Naive thymus-derived CD8-positive, alpha-beta T cell (primary cell): ENCODE results near the gene TENT4B. TPM values are rescaled to one million over a fixed set of nuclear protein-coding genes. Genes with fewer than 3 reads are reported as not detected.

Source experiments
- ATAC-seq, 2 donors: fragments of 150-1000 bp; cut with Tn5 transposase in 1 of 2; sonication (Bioruptor Pico), chemical (Tn5 transposase) in 1 of 2; 1 replicate in 1 of 2; 2 replicates in 1 of 2; pipeline ENCODE4 v1.10.0; 2021; ENCODE audit warnings: mild to moderate bottlenecking in 2 of 2, moderate library complexity in 2 of 2
- POLR2A ChIA-PET: fragments of 350-600 bp; sonication (Branson Sonifier 250); formaldehyde crosslinking; loops from one replicate; lab custom pipeline; 2021; ENCODE audit warnings: antibody characterized with exemption; lab: Charles Lee
- DNase-seq, 10 donors: peaks; one replicate each; pipeline versions ENCODE4 v3.0.0 to v3.0.0-alpha.2; 2020 to 2022
- H3K27ac Mint-ChIP-seq, 10 donors: one replicate each; pipeline ENCODE4 v1.8.0; 2020 to 2022; ENCODE audit warnings: mild to moderate bottlenecking in 10 of 10, mixed read lengths in 10 of 10, moderate library complexity in 4 of 10, inconsistent platforms in 1 of 10
- H3K27me3 Mint-ChIP-seq, 5 donors: one replicate each; pipeline ENCODE4 v1.8.0; 2021 to 2022; ENCODE audit warnings: mixed read lengths in 5 of 5
- H3K36me3 Mint-ChIP-seq, 3 donors: one replicate each; pipeline ENCODE4 v1.8.0; 2020 to 2022; ENCODE audit warnings: mixed read lengths in 3 of 3, mild to moderate bottlenecking in 2 of 3, inconsistent platforms in 1 of 3
- H3K4me1 Mint-ChIP-seq, 4 donors: one replicate each; pipeline ENCODE4 v1.8.0; 2021 to 2022; ENCODE audit warnings: mixed read lengths in 4 of 4
- H3K4me3 Mint-ChIP-seq, 10 donors: one replicate each; pipeline ENCODE4 v1.8.0; 2020 to 2022; ENCODE audit warnings: mild to moderate bottlenecking in 10 of 10, mixed read lengths in 10 of 10, moderate library complexity in 6 of 10, inconsistent platforms in 1 of 10
- H3K9me3 Mint-ChIP-seq, 9 donors: one replicate each; pipeline ENCODE4 v1.8.0; 2020 to 2022; ENCODE audit warnings: mixed read lengths in 9 of 9, mild to moderate bottlenecking in 3 of 9, inconsistent platforms in 1 of 9, moderate library complexity in 1 of 9
- polyA plus RNA-seq, 3 donors: library from polyadenylated mRNA; unstranded; fragments of 300-500 nt; fragmentation: Illumina TruSeq; gene quantifications; one replicate each; pipeline ENCODE4 v1.2.3, GENCODE V29; 2021
- total RNA-seq, 8 experiments: library from RNA in 2 of 8; stranded (reverse) in 2 of 8; gene quantifications; one replicate each; pipeline ENCODE4 v1.2.3 and lab custom pipeline; 2021 to 2026

TENT4B gene
- total and polyA plus RNA-seq, 5 experiments from 2014 or later = 5.3 to 27.0 (median 8.3) TPM

DNA sequence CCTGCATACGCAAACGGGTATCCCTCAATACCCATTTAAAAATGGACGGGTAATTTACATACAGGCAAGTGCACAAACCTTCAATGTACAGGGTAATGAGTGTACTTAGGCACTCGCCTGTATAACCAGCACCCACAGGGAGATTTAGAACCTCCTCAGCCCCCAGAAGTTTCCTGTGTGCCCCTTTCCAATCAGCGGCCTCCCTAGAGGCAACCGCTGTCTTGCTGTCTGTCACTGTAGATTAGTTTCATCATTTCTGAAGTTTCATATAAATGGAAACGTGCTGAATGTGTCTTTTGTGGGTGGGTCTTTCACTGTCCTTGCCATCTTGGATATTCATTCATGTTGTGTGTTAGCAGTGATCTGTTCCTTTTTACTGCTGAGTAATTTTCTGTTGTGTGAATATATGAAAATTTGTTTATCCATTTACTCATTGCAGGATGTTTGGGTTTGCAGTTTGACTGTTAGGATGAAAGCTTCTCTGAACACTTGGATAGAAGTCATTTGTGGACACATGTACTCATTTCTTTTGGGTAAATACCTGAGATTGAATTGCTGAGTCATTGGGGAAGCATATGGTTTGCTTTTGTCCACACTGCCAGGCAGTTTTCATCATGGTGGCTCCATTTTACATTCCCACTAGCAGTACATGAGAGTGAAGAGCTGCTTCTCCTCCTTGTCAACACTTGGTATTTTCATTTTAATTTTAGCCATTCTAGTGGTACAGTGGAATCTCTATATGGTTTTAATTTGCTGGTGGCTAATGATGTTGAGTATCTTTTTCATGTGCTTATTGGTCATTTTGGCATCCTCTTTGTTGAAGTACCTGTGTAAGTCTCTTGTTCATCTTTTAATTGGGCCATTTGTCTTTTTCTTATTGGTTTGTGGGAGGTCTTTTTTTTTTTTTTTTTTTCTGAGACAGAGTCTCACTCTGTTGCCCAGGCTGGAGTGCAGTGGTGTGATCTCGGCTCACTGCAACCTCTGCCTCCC lies 111.1 kb downstream of the TENT4B start:
- DNase-seq = no peak
- Mint-ChIP-seq H3K4me3 (peak overlapping the region in 6 of 10 donors; percentile 21 to 34 (median 28)), H3K27me3 (no peaks in the 10 kb centered on the region), H3K36me3 (no peaks in the 10 kb centered on the region), H3K9me3 (no peaks in the 10 kb centered on the region), H3K27ac (peak overlapping the region in 9 of 10 donors; percentile 22 to 97 (median 71)), H3K4me1 (peaks cover 44 to 97% (median 75%) of the 10 kb centered on the region in 4 donors)
- peak in 1 of 2 donors; percentile 24 for ATAC-seq
- POLR2A ChIA-PET = interaction anchor here (2.3 to 15.0 kb wide), 3 partner anchors 11 to 63 kb away, joined by 7 to 238 read pairs (median 31); no protein-coding TSS in a partner anchor

DNA sequence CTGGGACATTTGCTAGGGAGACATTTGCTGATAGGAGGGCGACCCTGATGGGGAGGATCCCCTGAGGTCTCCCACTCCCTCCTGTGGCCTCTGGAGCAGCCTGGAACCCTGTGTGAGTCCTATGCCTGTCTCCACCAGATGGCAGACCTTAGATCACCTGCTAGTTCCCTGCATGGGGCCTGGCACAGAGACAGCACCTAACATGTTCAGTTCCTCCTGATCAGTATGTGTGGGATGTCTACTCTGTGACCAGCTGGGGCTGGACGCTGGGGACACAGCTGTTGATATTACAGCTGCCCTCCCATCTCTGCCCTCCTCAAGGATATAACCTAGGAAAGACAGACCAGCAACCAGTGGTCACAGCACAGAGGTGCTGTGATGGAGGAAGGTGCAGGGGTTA lies 112.2 kb downstream of the TENT4B start:
- Mint-ChIP-seq H3K27ac (peak overlapping the region; percentile 71 to 99 (median 92)), H3K4me3 (peak overlapping the region; percentile 80 to 98 (median 94)), H3K36me3 (no peaks in the 10 kb centered on the region), H3K9me3 (no peaks in the 10 kb centered on the region), H3K4me1 (peaks cover 43 to 97% (median 75%) of the 10 kb centered on the region in 4 donors), H3K27me3 (no peaks in the 10 kb centered on the region)
- POLR2A ChIA-PET = interaction anchor here (2.3 to 15.0 kb wide), 3 partner anchors 10 to 61 kb away, joined by 7 to 238 read pairs (median 31); no protein-coding TSS in a partner anchor
- peak; percentile 26 to 36 for ATAC-seq
- DNase-seq = peak in 4 of 10 donors; percentile 26 to 60 (median 56)

DNA sequence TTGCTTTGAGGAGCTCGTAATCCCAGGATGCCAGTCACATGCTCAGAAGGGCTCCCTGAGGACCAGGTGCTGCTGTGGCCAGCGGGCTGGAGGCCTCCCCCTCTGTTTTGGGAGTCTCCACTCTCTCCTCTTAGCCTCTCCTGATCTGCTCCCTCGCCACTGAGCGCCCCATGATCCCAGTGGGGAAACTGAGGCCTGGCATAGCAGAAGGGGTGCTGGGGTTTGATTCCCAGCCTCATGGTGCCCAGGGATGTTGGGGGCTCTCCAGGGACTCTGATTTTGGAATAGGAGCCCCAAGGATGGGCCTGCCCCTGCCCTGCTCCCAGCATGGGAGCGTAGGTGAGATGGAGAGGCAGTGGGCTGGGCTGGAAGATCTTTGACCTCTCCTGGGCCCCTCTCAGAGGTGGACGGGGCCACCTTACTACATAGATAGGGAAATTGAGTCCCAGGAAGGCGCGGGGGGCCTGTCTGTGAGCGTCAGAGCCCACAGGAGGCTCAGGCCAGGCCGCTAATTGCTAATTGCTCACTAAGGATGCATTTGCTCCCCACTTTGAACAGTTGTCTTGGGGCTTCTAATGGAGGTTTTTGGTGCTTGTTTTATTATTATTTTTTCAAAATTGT lies 112.7 kb downstream of the TENT4B start:
- Mint-ChIP-seq H3K4me1 (peaks cover 42 to 97% (median 76%) of the 10 kb centered on the region in 4 donors), H3K27me3 (no peaks in the 10 kb centered on the region), H3K9me3 (no peaks in the 10 kb centered on the region), H3K27ac (peak overlapping the region; percentile 71 to 99 (median 96)), H3K36me3 (peaks cover 0 to 2% (median 0%) of the 10 kb centered on the region in 3 donors), H3K4me3 (peak overlapping the region; percentile 90 to 99 (median 96))
- ATAC-seq (no peak), DNase-seq (no peak)
- POLR2A ChIA-PET = interaction anchor here (1.3 to 15.0 kb wide), 4 partner anchors 9 to 61 kb away, joined by 4 to 238 read pairs (median 19); no protein-coding TSS in a partner anchor

DNA sequence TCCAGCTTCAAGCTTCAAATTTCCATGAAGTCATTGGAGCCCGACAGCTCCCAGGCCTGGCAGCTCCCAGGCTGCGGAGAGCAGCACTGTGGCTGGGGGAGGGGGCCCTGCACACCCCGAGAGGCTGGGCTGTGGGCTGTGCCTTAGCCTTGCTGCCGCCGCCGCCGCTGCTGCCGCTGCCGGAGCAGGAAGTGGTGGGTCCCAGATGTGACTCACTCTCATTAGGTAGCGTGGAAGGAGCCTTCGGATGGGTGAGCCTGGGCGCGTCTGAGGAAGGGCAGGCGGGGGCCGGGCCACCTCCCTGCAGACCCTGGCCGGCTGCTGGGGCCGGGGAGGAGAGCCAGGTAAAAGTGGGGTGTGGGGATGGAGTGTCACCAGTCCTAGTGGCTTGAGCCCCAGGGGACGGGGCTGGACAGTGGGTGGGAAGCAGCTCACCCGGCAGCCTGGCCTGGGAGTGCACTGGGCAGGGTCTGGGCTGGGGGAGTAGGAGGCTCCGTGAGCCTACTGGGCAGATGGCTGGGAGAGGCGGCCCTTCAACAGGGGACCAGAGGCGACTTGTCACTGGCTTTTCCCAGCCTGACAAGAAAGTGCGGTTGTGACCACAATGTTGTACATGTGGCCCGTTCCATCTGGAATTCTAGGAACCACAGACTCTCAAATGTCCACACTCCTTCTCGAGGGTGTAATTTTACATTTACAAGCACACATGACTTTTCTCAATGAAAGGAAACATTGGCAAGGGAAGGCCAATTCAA lies 113.4 kb downstream of the TENT4B start, which contains the start of gene ADCY7:
Gene ADCY7 (plus strand): TSS at position 215 of the 755 bp plus-strand sequence. CDS start 21,629 bp downstream, outside the sequence.
- Mint-ChIP-seq H3K27me3 (no peaks in the 10 kb centered on the region), H3K36me3 (peaks cover 0 to 3% (median 2%) of the 10 kb centered on the region in 3 donors), H3K4me3 (peak within 1 kb of the TSS; percentile 90 to 99 (median 96)), H3K27ac (peak within 1 kb of the TSS; percentile 91 to 99 (median 96)), H3K4me1 (peaks cover 44 to 97% (median 81%) of the 10 kb centered on the region in 4 donors), H3K9me3 (no peaks in the 10 kb centered on the region)
- ATAC-seq (peak; percentile 90 to 91), DNase-seq (peak; percentile 69 to 89 (median 78))
- POLR2A ChIA-PET = interaction anchor here (0.6 to 15.0 kb wide), 6 partner anchors 8 to 70 kb away, joined by 3 to 238 read pairs (median 6); no protein-coding TSS in a partner anchor

DNA sequence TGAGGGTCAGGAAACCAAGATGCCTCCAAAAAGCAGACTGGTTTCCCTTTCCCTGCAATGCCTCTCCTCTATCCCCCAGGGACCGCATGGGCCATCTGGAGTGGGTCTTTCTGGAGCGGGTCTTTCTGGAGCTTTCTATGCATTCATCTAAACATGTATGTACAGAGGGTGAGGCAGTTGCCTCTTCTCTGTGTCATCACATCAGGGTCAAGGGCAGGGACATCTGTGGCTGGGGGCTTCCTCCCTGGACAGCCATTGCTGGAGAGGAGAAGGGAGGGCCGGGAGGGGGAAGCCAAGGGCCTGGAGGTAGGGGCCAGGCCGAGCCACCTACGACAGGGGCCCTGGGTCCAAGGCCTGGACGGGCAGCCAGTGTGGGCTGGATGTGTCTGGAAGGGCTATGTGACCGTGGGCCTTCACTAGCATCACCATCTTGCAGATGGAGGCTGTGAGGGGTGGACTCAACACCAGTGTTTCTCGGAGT lies 114.1 kb downstream of the TENT4B start:
- POLR2A ChIA-PET = interaction anchor here (0.6 to 15.0 kb wide), 6 partner anchors 8 to 479 kb away, joined by 3 to 238 read pairs (median 4); no protein-coding TSS in a partner anchor
- ATAC-seq = peak in 1 of 2 donors; percentile 0

DNA sequence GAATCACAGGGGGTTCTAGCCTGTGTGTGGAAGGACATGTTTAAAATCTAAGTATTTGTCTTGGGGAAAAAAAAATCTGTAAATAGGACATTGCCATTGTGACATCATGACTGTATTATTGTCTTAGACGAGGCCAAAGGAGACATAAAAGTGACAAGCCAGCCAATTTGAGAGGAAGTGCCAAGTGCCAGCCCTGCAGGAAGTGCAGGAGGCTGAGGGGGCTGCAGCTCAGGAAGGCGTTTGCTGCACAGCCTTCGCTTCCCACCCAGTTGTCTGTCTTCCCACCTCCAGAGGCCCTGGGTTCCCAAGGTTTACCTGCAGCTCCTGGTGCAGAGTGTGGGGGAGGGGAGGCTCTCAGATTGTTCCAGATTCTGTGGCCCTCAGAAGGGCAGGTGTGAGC lies 114.5 kb downstream of the TENT4B start:
- POLR2A ChIA-PET = interaction anchor here (0.8 to 15.0 kb wide), 4 partner anchors 16 to 479 kb away, joined by 3 to 238 read pairs (median 4); no protein-coding TSS in a partner anchor
- peak overlapping the region; percentile 91 to 99 (median 96) for H3K27ac Mint-ChIP-seq
- peak in 5 of 10 donors; percentile 34 to 64 (median 44) for DNase-seq
- peaks cover 0 to 4% (median 2%) of the 10 kb centered on the region in 3 donors for H3K36me3 Mint-ChIP-seq
- H3K4me3 Mint-ChIP-seq = peak overlapping the region; percentile 90 to 99 (median 96)
- H3K4me1 Mint-ChIP-seq = peaks cover 52 to 98% (median 86%) of the 10 kb centered on the region in 4 donors
- H3K27me3 Mint-ChIP-seq = no peaks in the 10 kb centered on the region
- H3K9me3 Mint-ChIP-seq = no peaks in the 10 kb centered on the region
- peak; percentile 16 to 29 for ATAC-seq

More for the DNA sequence above, 114.1 kb downstream of the TENT4B start:
- peak overlapping the region; percentile 90 to 99 (median 96) for H3K4me3 Mint-ChIP-seq
- no peaks in the 10 kb centered on the region for H3K27me3 Mint-ChIP-seq
- H3K4me1 Mint-ChIP-seq = peaks cover 49 to 98% (median 84%) of the 10 kb centered on the region in 4 donors
- peak in 1 of 10 donors; percentile 61 for DNase-seq
- H3K27ac Mint-ChIP-seq = peak overlapping the region; percentile 91 to 99 (median 96)
- peaks cover 0 to 4% (median 2%) of the 10 kb centered on the region in 3 donors for H3K36me3 Mint-ChIP-seq
- H3K9me3 Mint-ChIP-seq = no peaks in the 10 kb centered on the region

DNA sequence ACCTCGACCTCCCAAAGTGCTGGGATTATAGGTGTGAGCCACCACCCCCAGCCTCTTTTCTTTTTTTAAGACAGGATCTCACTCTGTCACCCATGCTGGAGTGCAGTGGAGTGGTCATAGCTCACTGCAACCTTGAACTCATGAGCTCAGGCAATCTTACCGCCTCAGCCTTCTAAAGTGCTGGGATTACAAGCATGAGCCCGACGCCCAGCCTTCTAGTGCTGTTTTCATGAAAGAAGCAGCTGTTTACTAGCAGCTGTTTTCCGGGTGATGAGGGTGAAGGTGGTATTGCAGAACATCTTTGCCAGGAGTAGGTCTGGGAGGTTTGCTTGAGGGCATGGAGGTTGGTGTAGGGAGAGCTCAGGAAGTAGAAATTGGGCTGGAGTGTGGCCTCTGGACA lies 115.2 kb downstream of the TENT4B start:
- Mint-ChIP-seq H3K27me3 (no peaks in the 10 kb centered on the region), H3K36me3 (peaks cover 0 to 4% (median 2%) of the 10 kb centered on the region in 3 donors), H3K27ac (peak overlapping the region; percentile 89 to 99 (median 92)), H3K4me3 (peak overlapping the region; percentile 90 to 99 (median 96)), H3K4me1 (peaks cover 56 to 98% (median 87%) of the 10 kb centered on the region in 4 donors), H3K9me3 (no peaks in the 10 kb centered on the region)
- DNase-seq (peak in 1 of 10 donors; percentile 43), ATAC-seq (no peak)
- POLR2A ChIA-PET = interaction anchor here (0.6 to 15.0 kb wide), 5 partner anchors 9 to 478 kb away, joined by 3 to 238 read pairs (median 5); no protein-coding TSS in a partner anchor

DNA sequence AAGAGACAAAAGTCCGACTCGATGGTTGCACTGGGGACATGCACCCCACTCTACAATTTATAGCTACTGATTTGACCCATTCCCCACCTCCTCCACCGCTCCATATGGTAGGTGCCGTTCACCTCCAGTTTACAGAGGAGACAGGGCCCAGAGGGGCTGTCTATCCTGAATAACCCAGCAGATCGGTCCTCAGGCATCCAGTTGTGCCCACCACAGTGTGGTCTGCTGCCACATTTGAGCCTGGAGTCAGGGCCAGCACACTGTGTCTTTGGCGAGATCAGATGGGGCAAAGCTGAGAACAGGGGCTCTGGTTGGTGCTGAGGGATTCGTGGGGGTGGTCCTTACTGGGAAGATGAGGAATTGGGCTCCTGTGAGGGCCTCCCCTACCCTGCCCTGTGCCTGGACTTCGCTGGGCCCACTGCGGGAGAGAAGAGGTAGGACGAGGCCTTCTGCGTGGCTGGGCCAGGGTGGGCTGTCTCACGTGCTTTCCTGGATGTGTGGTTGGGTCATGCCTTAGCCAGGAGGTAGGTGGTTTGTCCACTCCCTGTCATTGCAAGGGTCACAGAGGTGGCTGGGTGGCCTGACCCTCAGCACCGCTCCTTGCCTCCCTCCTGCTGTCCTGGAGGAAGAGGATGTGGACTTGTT lies 116.1 kb downstream of the TENT4B start:
- Mint-ChIP-seq H3K4me3 (peak overlapping the region; percentile 90 to 99 (median 96)), H3K36me3 (peaks cover 0 to 4% (median 2%) of the 10 kb centered on the region in 3 donors)
- peak in 1 of 10 donors; percentile 22 for DNase-seq

DNA sequence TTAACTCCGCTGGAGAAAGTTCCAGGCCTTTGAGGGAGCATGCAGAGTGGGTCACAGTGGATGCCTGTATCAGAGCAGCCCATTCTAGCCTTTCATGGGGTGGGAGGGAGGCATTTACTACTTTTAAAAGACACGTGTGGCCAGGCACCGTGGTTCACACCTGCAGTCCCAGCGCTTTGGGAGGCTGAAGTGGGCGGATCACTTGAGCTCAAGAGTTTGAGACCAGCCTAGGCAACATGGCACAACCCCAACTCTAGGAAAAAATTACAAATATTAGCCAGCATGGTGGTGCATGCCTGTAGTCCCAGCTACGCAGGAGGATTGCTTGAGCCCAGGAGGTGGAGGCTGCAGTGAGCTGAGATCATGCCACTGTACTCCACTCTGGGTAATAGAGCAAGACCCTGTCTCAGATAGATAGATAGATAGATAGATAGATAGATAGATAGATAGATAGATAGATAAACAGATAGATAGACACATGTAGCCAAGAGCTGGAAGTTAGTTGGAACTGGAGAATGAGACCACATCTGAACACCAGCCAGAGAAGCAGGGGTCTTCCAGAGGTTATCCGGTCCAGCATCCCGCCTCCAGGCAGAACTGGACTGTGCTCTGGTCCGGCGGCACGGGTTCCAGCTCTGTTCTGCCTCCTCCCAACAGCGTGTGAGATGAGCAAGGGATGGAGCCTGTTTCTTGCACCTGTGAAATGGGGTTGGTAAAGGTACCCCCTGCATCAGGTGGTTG lies 116.8 kb downstream of the TENT4B start:
- ATAC-seq (no peak), DNase-seq (peak in 1 of 10 donors; percentile 31)
- no peaks in the 10 kb centered on the region for H3K27me3 Mint-ChIP-seq
- peak overlapping the region; percentile 90 to 99 (median 94) for H3K27ac Mint-ChIP-seq
- peaks cover 53 to 98% (median 88%) of the 10 kb centered on the region in 4 donors for H3K4me1 Mint-ChIP-seq
- POLR2A ChIA-PET = interaction anchor here (15.0 kb wide), 1 partner anchor 14 kb away, joined by 238 read pairs; no protein-coding TSS in a partner anchor
- no peaks in the 10 kb centered on the region for H3K9me3 Mint-ChIP-seq
- H3K4me3 Mint-ChIP-seq = peak overlapping the region; percentile 90 to 99 (median 96)
- peaks cover 0 to 4% (median 2%) of the 10 kb centered on the region in 3 donors for H3K36me3 Mint-ChIP-seq

More for the DNA sequence above, 116.1 kb downstream of the TENT4B start:
- no peak for ATAC-seq
- Mint-ChIP-seq H3K9me3 (no peaks in the 10 kb centered on the region), H3K27ac (peak overlapping the region; percentile 90 to 99 (median 92)), H3K4me1 (peaks cover 55 to 98% (median 87%) of the 10 kb centered on the region in 4 donors), H3K27me3 (no peaks in the 10 kb centered on the region)
- POLR2A ChIA-PET = interaction anchor here (0.6 to 15.0 kb wide), 4 partner anchors 10 to 477 kb away, joined by 3 to 238 read pairs (median 5); no protein-coding TSS in a partner anchor
